Gastroesophageal sphincter (tissue), 3 donors: ENCODE measurements around the gene LRP6.

Experiments
- EP300 ChIP-seq: sonication (generic); formaldehyde crosslinking; IDR thresholded peaks from one replicate; pipeline ENCODE4 v1.6.1; 2017; ENCODE audit warnings: antibody characterized with exemption, mild to moderate bottlenecking
- POLR2A ChIP-seq, 2 donors: fragments of 450-650 bp; IDR thresholded peaks; one replicate each; pipeline ENCODE4 v1.6.1; 2017; ENCODE audit warnings: antibody characterized with exemption in 2 of 2, mild to moderate bottlenecking in 2 of 2, moderate library complexity in 1 of 2
- TF ChIP-seq, protein P1 (sequence below), 4 experiments: fragments of 200-600 bp in 2 of 4; fragments of 450-650 bp in 2 of 4; sonication (generic) in 1 of 4; IDR thresholded peaks; one replicate each; pipeline ENCODE4 v1.5.1; 2017 to 2019; ENCODE audit warnings: antibody characterized with exemption in 4 of 4, mild to moderate bottlenecking in 2 of 4, moderate library complexity in 2 of 4

DNA sequence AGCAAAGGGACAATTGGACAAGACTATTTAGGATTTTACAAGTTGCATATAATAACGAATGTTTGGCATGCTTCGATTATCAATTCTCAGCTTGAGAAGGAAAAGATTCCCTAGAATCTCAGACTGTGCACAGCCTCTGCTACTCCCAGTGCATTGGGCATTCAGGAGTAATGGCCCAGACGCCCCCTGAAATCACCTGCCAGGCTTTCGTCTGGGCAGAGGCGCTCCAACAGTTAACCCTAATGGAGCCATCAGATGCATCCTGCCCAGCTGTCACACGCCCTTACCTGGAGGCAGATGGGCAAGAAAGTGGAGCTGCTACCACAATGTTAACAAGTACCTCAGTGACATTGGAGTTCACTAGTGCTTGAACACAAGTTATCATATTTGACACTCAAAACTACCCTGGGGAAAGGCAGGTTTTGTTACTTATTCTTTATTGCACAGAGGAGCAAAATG is 927 bp upstream of the LRP6 start:
- TF ChIP-seq, protein P1, sequence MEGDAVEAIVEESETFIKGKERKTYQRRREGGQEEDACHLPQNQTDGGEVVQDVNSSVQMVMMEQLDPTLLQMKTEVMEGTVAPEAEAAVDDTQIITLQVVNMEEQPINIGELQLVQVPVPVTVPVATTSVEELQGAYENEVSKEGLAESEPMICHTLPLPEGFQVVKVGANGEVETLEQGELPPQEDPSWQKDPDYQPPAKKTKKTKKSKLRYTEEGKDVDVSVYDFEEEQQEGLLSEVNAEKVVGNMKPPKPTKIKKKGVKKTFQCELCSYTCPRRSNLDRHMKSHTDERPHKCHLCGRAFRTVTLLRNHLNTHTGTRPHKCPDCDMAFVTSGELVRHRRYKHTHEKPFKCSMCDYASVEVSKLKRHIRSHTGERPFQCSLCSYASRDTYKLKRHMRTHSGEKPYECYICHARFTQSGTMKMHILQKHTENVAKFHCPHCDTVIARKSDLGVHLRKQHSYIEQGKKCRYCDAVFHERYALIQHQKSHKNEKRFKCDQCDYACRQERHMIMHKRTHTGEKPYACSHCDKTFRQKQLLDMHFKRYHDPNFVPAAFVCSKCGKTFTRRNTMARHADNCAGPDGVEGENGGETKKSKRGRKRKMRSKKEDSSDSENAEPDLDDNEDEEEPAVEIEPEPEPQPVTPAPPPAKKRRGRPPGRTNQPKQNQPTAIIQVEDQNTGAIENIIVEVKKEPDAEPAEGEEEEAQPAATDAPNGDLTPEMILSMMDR (IDR thresholded peaks at IDR 0.05): no peak
- TF ChIP-seq EP300 (no peak), POLR2A (IDR thresholded peaks at IDR 0.05) (no peak)
